Tibial nerve (tissue), 4 donors: ENCODE results near the gene RASSF4.

ENCODE experiments used
- EP300 ChIP-seq, 2 donors: sonication (generic); formaldehyde crosslinking; IDR thresholded peaks; one replicate each; pipeline ENCODE4 v1.6.1; 2017; ENCODE audit warnings: antibody characterized with exemption in 2 of 2, mild to moderate bottlenecking in 1 of 2
- POLR2A ChIP-seq, 2 donors: fragments of 450-650 bp; IDR thresholded peaks; one replicate each; pipeline ENCODE4 v1.6.1; 2017; ENCODE audit warnings: antibody characterized with exemption in 2 of 2, mild to moderate bottlenecking in 2 of 2, moderate library complexity in 2 of 2
- TF ChIP-seq, protein P1 (sequence below), 5 experiments: fragments of 200-600 bp in 3 of 5; fragments of 450-650 bp in 2 of 5; sonication (generic) in 3 of 5; IDR thresholded peaks; one replicate each; pipeline ENCODE4 v1.5.1; 2016 to 2019; ENCODE audit warnings: antibody characterized with exemption in 5 of 5, mild to moderate bottlenecking in 3 of 5, moderate library complexity in 2 of 5

DNA sequence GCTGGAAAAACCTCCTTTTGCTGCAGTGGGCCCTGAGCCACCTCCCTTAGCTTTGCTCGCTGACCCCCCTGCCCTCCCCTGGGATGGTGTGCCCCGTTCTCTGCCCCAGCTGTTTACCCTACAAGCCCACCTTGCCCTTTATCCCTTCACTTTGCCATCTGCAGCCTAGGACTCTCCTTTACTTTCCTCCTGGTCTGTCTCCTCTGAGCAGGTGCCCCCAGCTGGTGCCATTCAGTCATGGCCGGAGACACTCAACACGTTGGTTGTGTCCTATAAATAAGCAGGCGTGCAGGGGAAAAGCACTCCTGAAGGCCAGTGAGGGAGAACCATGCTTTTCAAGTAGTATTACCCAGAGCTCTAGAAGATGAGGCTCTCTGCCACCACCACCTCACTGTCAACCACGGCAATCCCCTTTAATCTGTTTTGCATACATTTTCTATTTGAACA, 6.1 kb downstream of the RASSF4 start:
- TF ChIP-seq, protein P1, sequence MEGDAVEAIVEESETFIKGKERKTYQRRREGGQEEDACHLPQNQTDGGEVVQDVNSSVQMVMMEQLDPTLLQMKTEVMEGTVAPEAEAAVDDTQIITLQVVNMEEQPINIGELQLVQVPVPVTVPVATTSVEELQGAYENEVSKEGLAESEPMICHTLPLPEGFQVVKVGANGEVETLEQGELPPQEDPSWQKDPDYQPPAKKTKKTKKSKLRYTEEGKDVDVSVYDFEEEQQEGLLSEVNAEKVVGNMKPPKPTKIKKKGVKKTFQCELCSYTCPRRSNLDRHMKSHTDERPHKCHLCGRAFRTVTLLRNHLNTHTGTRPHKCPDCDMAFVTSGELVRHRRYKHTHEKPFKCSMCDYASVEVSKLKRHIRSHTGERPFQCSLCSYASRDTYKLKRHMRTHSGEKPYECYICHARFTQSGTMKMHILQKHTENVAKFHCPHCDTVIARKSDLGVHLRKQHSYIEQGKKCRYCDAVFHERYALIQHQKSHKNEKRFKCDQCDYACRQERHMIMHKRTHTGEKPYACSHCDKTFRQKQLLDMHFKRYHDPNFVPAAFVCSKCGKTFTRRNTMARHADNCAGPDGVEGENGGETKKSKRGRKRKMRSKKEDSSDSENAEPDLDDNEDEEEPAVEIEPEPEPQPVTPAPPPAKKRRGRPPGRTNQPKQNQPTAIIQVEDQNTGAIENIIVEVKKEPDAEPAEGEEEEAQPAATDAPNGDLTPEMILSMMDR (IDR thresholded peaks at IDR 0.05), result no peak
- TF ChIP-seq EP300 (IDR thresholded peaks at IDR 0.05) (no peak), POLR2A (IDR thresholded peaks at IDR 0.05) (no peak)
